Mammary epithelial cell (primary cell): ENCODE data around the gene CTU2.

Source experiments
- CTCF ChIP-seq, 2 donors: IDR thresholded peaks in 1 of 2; conservative IDR thresholded peaks in 1 of 2; 2 replicates each; pipeline ENCODE4 v1.5.1; 2011 to 2012; ENCODE audit warnings: inconsistent platforms in 2 of 2, low read length in 2 of 2, mild to moderate bottlenecking in 2 of 2, control low read depth in 1 of 2, low read depth in 1 of 2; ENCODE audit not compliant: insufficient read depth in 1 of 2; ENCODE audit errors: extremely low read depth in 1 of 2
- EZH2 ChIP-seq: IDR thresholded peaks from 2 replicates; pipeline ENCODE4 v1.6.1; 2012; ENCODE audit warnings: low read length, inconsistent platforms, borderline replicate concordance

DNA sequence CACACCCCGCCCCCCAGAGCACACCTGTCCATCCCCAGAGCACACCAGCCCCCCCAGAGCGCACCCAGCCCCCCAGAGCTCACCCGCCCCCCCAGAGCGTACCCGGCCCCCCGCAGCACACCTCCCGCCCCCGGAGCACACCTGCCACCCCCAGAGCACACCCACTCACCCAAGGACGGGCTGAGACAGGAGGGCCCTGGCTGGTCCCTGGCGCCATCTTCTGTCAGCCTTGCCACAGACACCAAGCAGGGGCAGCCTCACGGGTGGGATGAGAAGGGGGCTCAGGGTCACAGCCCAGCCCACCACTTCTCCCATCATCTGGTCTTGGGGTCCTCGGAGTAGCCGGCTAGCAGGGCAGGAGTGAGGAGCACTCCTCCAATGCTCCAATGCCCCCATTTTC is 46.9 kb downstream of the CTU2 start:
- TF ChIP-seq CTCF (conservative IDR thresholded peaks at IDR 0.05 in 1 of 2, IDR thresholded peaks at IDR 0.05 in 1 of 2; ENCODE audit: extremely low read depth in 1 of 2, insufficient read depth in 1 of 2, low read depth in 1 of 2, low read length in 2 of 2) (no peak), EZH2 (no peak)
